Measurements from ENCODE around the gene ERRFI1.
"Not testable (repeated sequence)": the region's sequence is repeated elsewhere in the genome, so short reads cannot be mapped to it uniquely, and the experiment has no call there.

The ERRFI1 gene
- 5.7 to 12.8 reads per million in 2 donors for total RNA-seq

GRCh38 chr1:8026153-8026975 lies at the start of gene ERRFI1:
TSS of gene ERRFI1 (minus strand) at chr1:8026309. CDS start at chr1:8015619, 10,690 bp downstream.
- peak; percentile 78 to 94 (median 81) for DNase-seq

GRCh38 chr1:8075511-8076051 lies 49.5 kb upstream of the ERRFI1 start:
- no peak for DNase-seq

GRCh38 chr1:8073112-8073855 lies 47.2 kb upstream of the ERRFI1 start:
- DNase-seq: no peak

GRCh38 chr1:8070381-8070811 lies 44.3 kb upstream of the ERRFI1 start:
- no peak for DNase-seq

GRCh38 chr1:8069614-8070320 lies 43.7 kb upstream of the ERRFI1 start:
- DNase-seq: not testable (repeated sequence)

- no peak for DNase-seq
Measured at GRCh38 chr1:8065369-8065768, 39.3 kb upstream of the ERRFI1 start.

- DNase-seq: no peak
Measured at GRCh38 chr1:8063298-8064036, 37.4 kb upstream of the ERRFI1 start.

GRCh38 chr1:8062861-8063260 lies 36.8 kb upstream of the ERRFI1 start:
- DNase-seq: no peak

GRCh38 chr1:8061673-8062386 lies 35.7 kb upstream of the ERRFI1 start:
- DNase-seq: no peak

- no peak for DNase-seq
Measured at GRCh38 chr1:8061210-8061609, 35.1 kb upstream of the ERRFI1 start.

GRCh38 chr1:8059161-8059622 lies 33.1 kb upstream of the ERRFI1 start:
- no peak for DNase-seq

- DNase-seq: not testable (repeated sequence)
Measured at GRCh38 chr1:8057779-8058178, 31.7 kb upstream of the ERRFI1 start.

- DNase-seq: no peak
Measured at GRCh38 chr1:8055973-8056372, 29.9 kb upstream of the ERRFI1 start.

GRCh38 chr1:8053878-8054567 lies 27.9 kb upstream of the ERRFI1 start:
- no peak for DNase-seq

GRCh38 chr1:8051650-8052049 lies 25.5 kb upstream of the ERRFI1 start:
- no peak for DNase-seq

- not testable (repeated sequence) for DNase-seq
Measured at GRCh38 chr1:8049229-8049628, 23.1 kb upstream of the ERRFI1 start.

GRCh38 chr1:8047686-8048445 lies 21.8 kb upstream of the ERRFI1 start:
- DNase-seq: no peak

- no peak for DNase-seq
Measured at GRCh38 chr1:8047112-8047511, 21.0 kb upstream of the ERRFI1 start.

GRCh38 chr1:8046391-8046790 lies 20.3 kb upstream of the ERRFI1 start:
- DNase-seq: no peak

GRCh38 chr1:8043621-8044020 lies 17.5 kb upstream of the ERRFI1 start:
- no peak for DNase-seq
